ENCODE measurements around the gene LRRC7. TPM values are rescaled to one million over a fixed set of nuclear protein-coding genes. Genes with fewer than 3 reads are reported as not detected.

Gene LRRC7
- total RNA-seq, 4 donors from 2014 or later, result under 0.01 TPM; not detected in 3

DNA sequence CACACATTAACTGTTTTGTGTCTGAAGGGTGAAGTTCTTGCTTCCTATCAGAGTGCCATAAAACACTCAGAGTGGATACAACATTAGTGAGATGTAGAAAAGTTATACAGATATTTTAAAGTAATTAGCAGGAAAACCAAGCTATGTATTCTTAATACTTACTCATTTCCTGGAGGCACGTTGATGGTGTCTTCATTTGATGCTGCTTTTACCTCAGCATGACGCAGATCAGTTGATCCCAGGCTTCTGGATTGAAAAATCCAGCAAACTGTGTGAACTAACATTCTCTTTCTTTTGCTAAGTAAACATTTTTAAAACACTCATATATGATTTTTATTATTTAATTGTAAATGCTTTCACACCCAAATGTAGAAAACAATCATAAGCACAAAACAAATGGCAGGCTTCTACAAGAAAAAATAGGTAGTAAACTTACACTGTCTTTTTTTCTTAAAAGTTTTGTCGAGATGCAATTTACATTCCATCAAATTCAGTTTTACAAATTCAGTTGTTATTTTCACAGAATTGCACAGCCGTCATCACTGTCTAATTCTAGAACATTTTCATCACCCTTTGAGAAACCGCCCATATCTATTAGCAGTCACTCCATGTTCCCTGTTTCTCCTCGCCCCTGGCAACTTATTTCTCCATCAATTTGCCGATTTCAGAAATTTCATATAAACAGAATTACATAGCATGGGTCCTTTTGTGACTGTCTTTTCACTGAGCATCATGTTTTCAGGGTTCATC is 198.9 kb downstream of the LRRC7 start:
- H3K9me3 ChIP-seq, result no peaks in the 10 kb centered on the region
- no peak for DNase-seq
- no peak for TF ChIP-seq POLR2A (IDR thresholded peaks at IDR 0.05)
- TF ChIP-seq, protein P1, sequence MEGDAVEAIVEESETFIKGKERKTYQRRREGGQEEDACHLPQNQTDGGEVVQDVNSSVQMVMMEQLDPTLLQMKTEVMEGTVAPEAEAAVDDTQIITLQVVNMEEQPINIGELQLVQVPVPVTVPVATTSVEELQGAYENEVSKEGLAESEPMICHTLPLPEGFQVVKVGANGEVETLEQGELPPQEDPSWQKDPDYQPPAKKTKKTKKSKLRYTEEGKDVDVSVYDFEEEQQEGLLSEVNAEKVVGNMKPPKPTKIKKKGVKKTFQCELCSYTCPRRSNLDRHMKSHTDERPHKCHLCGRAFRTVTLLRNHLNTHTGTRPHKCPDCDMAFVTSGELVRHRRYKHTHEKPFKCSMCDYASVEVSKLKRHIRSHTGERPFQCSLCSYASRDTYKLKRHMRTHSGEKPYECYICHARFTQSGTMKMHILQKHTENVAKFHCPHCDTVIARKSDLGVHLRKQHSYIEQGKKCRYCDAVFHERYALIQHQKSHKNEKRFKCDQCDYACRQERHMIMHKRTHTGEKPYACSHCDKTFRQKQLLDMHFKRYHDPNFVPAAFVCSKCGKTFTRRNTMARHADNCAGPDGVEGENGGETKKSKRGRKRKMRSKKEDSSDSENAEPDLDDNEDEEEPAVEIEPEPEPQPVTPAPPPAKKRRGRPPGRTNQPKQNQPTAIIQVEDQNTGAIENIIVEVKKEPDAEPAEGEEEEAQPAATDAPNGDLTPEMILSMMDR (IDR thresholded peaks at IDR 0.05), result no peak
- no peaks in the 10 kb centered on the region for H3K36me3 ChIP-seq
- WGBS, 2 donors, result 62 to 72% methylated on average over 7 of the region's 7 CpGs
- H3K27me3 ChIP-seq, result no peaks in the 10 kb centered on the region
- intact Hi-C loops (cut with DNase I), result no loop called here
- no peak overlapping the region for H3K27ac ChIP-seq
- H3K4me3 ChIP-seq, result no peak overlapping the region
- H3K4me1 ChIP-seq, result no peaks in the 10 kb centered on the region

DNA sequence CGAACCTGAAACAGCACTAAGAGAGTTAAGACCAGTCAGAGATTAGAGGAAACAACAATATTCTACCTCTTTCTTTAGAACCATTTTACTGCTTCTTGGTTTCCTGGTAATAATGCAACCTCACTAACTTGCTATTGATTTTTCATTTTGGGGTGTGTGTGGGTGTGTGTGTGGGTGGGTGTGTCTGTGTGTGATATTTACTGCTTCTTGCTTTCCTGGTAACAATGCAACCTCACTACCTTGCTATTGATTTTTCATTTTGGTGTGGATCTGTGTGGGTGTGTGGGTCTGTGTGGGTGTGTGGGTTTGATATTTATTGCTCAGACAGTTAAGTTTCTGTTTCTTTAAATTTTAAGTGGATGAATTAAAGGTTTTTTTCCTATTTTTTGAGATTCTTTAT is 208.8 kb downstream of the LRRC7 start:
- no peaks in the 10 kb centered on the region for H3K9me3 ChIP-seq
- H3K4me1 ChIP-seq, result no peaks in the 10 kb centered on the region
- no peak overlapping the region for H3K4me3 ChIP-seq
- no peaks in the 10 kb centered on the region for H3K27me3 ChIP-seq
- TF ChIP-seq POLR2A (IDR thresholded peaks at IDR 0.05), result no peak
- TF ChIP-seq, protein P1 (IDR thresholded peaks at IDR 0.05), result no peak
- no peak for DNase-seq
- H3K27ac ChIP-seq, result no peak overlapping the region
- 68 to 76% methylated on average over 1 of the region's 1 CpG for WGBS, 2 donors
- intact Hi-C loops (cut with DNase I), result no loop called here
- no peaks in the 10 kb centered on the region for H3K36me3 ChIP-seq

DNA sequence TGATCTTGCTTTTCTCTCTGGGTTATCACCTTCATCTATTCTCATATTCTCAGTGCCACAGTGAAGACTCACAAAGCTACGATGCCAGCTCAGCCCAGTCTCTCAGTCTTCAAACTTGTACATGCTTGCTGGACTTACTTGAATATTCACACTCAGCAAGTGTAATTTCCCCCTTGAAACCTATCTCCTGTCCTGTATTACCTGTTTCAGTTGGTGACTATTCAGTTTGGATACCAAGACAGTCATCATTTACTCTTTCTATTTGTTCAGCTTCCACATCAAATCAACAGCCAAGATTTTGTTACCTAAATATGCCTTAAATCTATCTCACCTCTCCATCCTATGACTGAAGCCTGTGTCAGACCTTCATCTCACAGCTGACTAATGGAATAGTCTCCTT is 209.7 kb downstream of the LRRC7 start:
- no peaks in the 10 kb centered on the region for H3K27me3 ChIP-seq
- no peak overlapping the region for H3K4me3 ChIP-seq
- 47 to 54% methylated on average over 1 of the region's 1 CpG for WGBS, 2 donors
- no peak overlapping the region for H3K27ac ChIP-seq
- TF ChIP-seq, protein P1 (IDR thresholded peaks at IDR 0.05), result no peak
- TF ChIP-seq POLR2A (IDR thresholded peaks at IDR 0.05), result no peak
- no peaks in the 10 kb centered on the region for H3K36me3 ChIP-seq
- DNase-seq, result no peak
- intact Hi-C loops (cut with DNase I), result no loop called here
- H3K4me1 ChIP-seq, result no peaks in the 10 kb centered on the region
- no peaks in the 10 kb centered on the region for H3K9me3 ChIP-seq

DNA sequence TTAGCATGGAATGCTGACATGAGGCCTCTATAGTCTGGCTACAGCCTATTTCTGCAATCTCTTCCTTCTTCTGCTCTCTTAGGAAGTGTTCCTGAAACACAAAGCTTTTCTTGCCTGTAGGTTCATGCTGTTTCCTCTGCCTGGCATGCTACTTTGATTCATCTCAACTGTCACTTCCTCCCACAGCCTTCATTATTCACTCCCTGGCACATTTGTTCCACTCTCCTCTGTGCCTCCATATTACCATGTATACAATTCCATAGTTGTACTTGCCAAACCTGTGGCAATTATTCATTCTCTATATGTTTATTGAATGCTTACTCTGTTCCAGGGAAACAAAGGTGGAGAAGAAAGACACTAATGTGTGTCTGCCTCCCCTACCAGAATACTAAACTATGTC is 210.2 kb downstream of the LRRC7 start:
- no peak for DNase-seq
- Histone ChIP-seq H3K36me3 (no peaks in the 10 kb centered on the region), H3K9me3 (no peaks in the 10 kb centered on the region), H3K4me3 (no peak overlapping the region), H3K27ac (no peak overlapping the region), H3K27me3 (no peaks in the 10 kb centered on the region), H3K4me1 (no peaks in the 10 kb centered on the region)
- TF ChIP-seq POLR2A (IDR thresholded peaks at IDR 0.05), result no peak
- TF ChIP-seq, protein P1 (IDR thresholded peaks at IDR 0.05), result no peak
- intact Hi-C loops (cut with DNase I), result no loop called here

DNA sequence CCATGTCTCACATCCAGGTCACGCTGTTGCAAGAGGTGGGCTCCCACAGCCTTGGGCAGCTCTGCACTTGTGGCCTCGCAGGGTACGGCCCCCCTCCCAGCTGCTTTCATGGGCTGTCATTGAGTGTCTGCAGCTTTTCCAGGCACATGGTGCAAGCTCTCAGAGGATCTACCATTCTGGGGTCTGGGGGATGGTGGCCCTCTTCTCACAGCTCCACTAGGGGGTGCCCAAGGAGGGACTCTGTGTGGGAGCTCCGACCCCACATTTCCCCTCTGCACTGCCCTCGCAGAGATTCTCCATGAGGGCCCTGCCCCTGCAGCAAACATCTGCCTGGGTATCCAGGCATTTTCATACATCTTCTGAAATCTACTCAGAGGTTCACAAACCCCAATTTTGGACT is 219.4 kb downstream of the LRRC7 start:
- no peak for TF ChIP-seq POLR2A (IDR thresholded peaks at IDR 0.05)
- TF ChIP-seq, protein P1 (IDR thresholded peaks at IDR 0.05), result no peak
- Histone ChIP-seq H3K9me3 (no peaks in the 10 kb centered on the region), H3K27me3 (no peaks in the 10 kb centered on the region), H3K4me1 (no peaks in the 10 kb centered on the region), H3K36me3 (no peaks in the 10 kb centered on the region), H3K27ac (no peak overlapping the region), H3K4me3 (no peak overlapping the region)
- DNase-seq, result no peak
- WGBS, 2 donors, result 61 to 80% methylated on average over 1 to 3 of the region's 5 CpGs
- intact Hi-C loops (cut with DNase I), result no loop called here

Data from esophagus squamous epithelium (tissue), 5 donors.